ENCODE data around the gene SLC6A5.
"Not testable (repeated sequence)": the region's sequence is repeated elsewhere in the genome, so short reads cannot be mapped to it uniquely, and the experiment has no call there.

The SLC6A5 gene

GRCh38 chr11:20599221-20600019, at the start of gene SLC6A5:
Gene SLC6A5 (plus strand): TSS chr11:20599608. CDS start chr11:20599673, 65 bp downstream.
- peak; percentile 23 for DNase-seq

- no peak for DNase-seq
Measured at GRCh38 chr11:20551096-20551495, 48.3 kb upstream of the SLC6A5 start.

- no peak for DNase-seq
Measured at GRCh38 chr11:20555783-20556182, 43.6 kb upstream of the SLC6A5 start.

GRCh38 chr11:20556396-20556795, 43.0 kb upstream of the SLC6A5 start:
- not testable (repeated sequence) for DNase-seq

- DNase-seq, result no peak
Measured at GRCh38 chr11:20558741-20559140, 40.7 kb upstream of the SLC6A5 start.

- DNase-seq, result no peak
Measured at GRCh38 chr11:20559523-20560300, 39.7 kb upstream of the SLC6A5 start.

GRCh38 chr11:20561915-20562314, 37.5 kb upstream of the SLC6A5 start:
- DNase-seq, result no peak

GRCh38 chr11:20563866-20564265, 35.5 kb upstream of the SLC6A5 start:
- DNase-seq, result no peak

- no peak for DNase-seq
Measured at GRCh38 chr11:20564846-20565635, 34.4 kb upstream of the SLC6A5 start.

GRCh38 chr11:20566115-20566514, 33.3 kb upstream of the SLC6A5 start:
- not testable (repeated sequence) for DNase-seq

GRCh38 chr11:20566591-20567434, 32.6 kb upstream of the SLC6A5 start:
- DNase-seq, result no peak

GRCh38 chr11:20579725-20580124, 19.7 kb upstream of the SLC6A5 start:
- not testable (repeated sequence) for DNase-seq

GRCh38 chr11:20583201-20583600, 16.2 kb upstream of the SLC6A5 start:
- no peak for DNase-seq

- no peak for DNase-seq
Measured at GRCh38 chr11:20584093-20584774, 15.2 kb upstream of the SLC6A5 start.

GRCh38 chr11:20589796-20590195, 9.6 kb upstream of the SLC6A5 start:
- DNase-seq, result no peak

GRCh38 chr11:20590381-20590780, 9.0 kb upstream of the SLC6A5 start:
- DNase-seq, result no peak

GRCh38 chr11:20592741-20593140, 6.7 kb upstream of the SLC6A5 start:
- DNase-seq, result no peak

- no peak for DNase-seq
Measured at GRCh38 chr11:20594274-20595061, 4.9 kb upstream of the SLC6A5 start.

GRCh38 chr11:20595101-20595500, 4.3 kb upstream of the SLC6A5 start:
- no peak for DNase-seq

- DNase-seq, result no peak
Measured at GRCh38 chr11:20596205-20597153, 2.9 kb upstream of the SLC6A5 start.

Data from stimulated activated CD4-positive, alpha-beta T cell treated with anti-CD3 and anti-CD28 coated beads, Interleukin-4, amount 100 ng/mL, for 1 hour (primary cell).